GM10248 (cell line): ENCODE measurements around the gene NYAP2.

Experiments used
- CTCF ChIA-PET: fragments of 300-600 bp; sonication (Branson Sonifier 250); formaldehyde crosslinking; extraction: SDS; loops from one replicate; lab custom pipeline; 2021; ENCODE audit warnings: antibody characterized with exemption; lab: Yijun Ruan, JAX
- POLR2A ChIA-PET: fragments of 350-650 bp; sonication (Branson Sonifier 250); formaldehyde crosslinking; extraction: SDS; loops from one replicate; lab custom pipeline; 2020; ENCODE audit warnings: antibody characterized with exemption; lab: Yijun Ruan, JAX
- DNase-seq: peaks from one replicate; pipeline ENCODE4 v3.0.0; 2012; ENCODE audit errors: extremely low spot score
- CTCF ChIP-seq: IDR thresholded peaks from 2 replicates; pipeline ENCODE4 v1.5.1; 2012; ENCODE audit warnings: mild to moderate bottlenecking, low read depth; ENCODE audit errors: extremely low read depth, missing control alignments, control extremely low read depth

The NYAP2 gene

GRCh38 chr2:225558399-225559071, 159.0 kb downstream of the NYAP2 start:
- DNase-seq: no peak
- ChIA-PET CTCF (interaction anchor here (1.1 to 2.3 kb wide), 3 partner anchors 8 to 143 kb away, joined by 3 to 9 read pairs (median 4); no protein-coding TSS in a partner anchor), POLR2A (no interaction called here)
- TF ChIP-seq CTCF: no peak

- no peak for DNase-seq
- ChIA-PET POLR2A (no interaction called here), CTCF (interaction anchor here (1.1 kb wide), 1 partner anchor 144 kb away, joined by 3 read pairs; no protein-coding TSS in a partner anchor)
- TF ChIP-seq CTCF: no peak
These were observed 159.5 kb downstream of the NYAP2 start for GRCh38 chr2:225559072-225559415.

- ChIA-PET CTCF (interaction anchor here (1.7 kb wide), 1 partner anchor 9 kb away, joined by 4 read pairs; no protein-coding TSS in a partner anchor), POLR2A (no interaction called here)
- TF ChIP-seq CTCF: no peak
- no peak for DNase-seq
These were observed 167.3 kb downstream of the NYAP2 start for GRCh38 chr2:225566798-225567197.

GRCh38 chr2:225569995-225570394, 170.5 kb downstream of the NYAP2 start:
- no peak for DNase-seq
- no peak for TF ChIP-seq CTCF
- POLR2A ChIA-PET: no interaction called here
- CTCF ChIA-PET: no interaction called here

- ChIA-PET CTCF (no interaction called here), POLR2A (no interaction called here)
- no peak for TF ChIP-seq CTCF
- DNase-seq: no peak
These were observed 174.1 kb downstream of the NYAP2 start for GRCh38 chr2:225573603-225574002.

GRCh38 chr2:225574582-225575138, 175.2 kb downstream of the NYAP2 start:
- CTCF ChIA-PET: no interaction called here
- POLR2A ChIA-PET: no interaction called here

More at GRCh38 chr2:225574582-225575138, 175.2 kb downstream of the NYAP2 start:
- no peak for TF ChIP-seq CTCF
- DNase-seq: no peak
